ENCODE data around the gene PHF21B. TPM values are rescaled to one million over a fixed set of nuclear protein-coding genes. Genes with fewer than 3 reads are reported as not detected.

The PHF21B gene
- total RNA-seq, 1 donor from 2014 or later: 37.4 TPM

GRCh38 chr22:44942979-44943700 lies 66.7 kb downstream of the PHF21B start:
- TF ChIP-seq, protein P1, sequence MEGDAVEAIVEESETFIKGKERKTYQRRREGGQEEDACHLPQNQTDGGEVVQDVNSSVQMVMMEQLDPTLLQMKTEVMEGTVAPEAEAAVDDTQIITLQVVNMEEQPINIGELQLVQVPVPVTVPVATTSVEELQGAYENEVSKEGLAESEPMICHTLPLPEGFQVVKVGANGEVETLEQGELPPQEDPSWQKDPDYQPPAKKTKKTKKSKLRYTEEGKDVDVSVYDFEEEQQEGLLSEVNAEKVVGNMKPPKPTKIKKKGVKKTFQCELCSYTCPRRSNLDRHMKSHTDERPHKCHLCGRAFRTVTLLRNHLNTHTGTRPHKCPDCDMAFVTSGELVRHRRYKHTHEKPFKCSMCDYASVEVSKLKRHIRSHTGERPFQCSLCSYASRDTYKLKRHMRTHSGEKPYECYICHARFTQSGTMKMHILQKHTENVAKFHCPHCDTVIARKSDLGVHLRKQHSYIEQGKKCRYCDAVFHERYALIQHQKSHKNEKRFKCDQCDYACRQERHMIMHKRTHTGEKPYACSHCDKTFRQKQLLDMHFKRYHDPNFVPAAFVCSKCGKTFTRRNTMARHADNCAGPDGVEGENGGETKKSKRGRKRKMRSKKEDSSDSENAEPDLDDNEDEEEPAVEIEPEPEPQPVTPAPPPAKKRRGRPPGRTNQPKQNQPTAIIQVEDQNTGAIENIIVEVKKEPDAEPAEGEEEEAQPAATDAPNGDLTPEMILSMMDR (IDR thresholded peaks at IDR 0.05; ENCODE audit: unreplicated experiment): no peak
- no peak overlapping the region for H3K27ac Mint-ChIP-seq
- DNase-seq (ENCODE audit: low spot score, unreplicated experiment): no peak
- H3K27me3 Mint-ChIP-seq: no peaks in the 10 kb centered on the region
- H3K4me3 Mint-ChIP-seq (ENCODE audit: low read depth): no peak overlapping the region
- H3K4me1 Mint-ChIP-seq (ENCODE audit: low read depth): no peaks in the 10 kb centered on the region
- H3K9me3 Mint-ChIP-seq (ENCODE audit: low read depth): no peaks in the 10 kb centered on the region
- no peaks in the 10 kb centered on the region for H3K36me3 Mint-ChIP-seq (ENCODE audit: insufficient read depth)

GRCh38 chr22:44942056-44942455 lies 67.7 kb downstream of the PHF21B start:
- Mint-ChIP-seq H3K9me3 (ENCODE audit: low read depth) (no peaks in the 10 kb centered on the region), H3K27me3 (no peaks in the 10 kb centered on the region), H3K4me1 (ENCODE audit: low read depth) (no peaks in the 10 kb centered on the region), H3K36me3 (ENCODE audit: insufficient read depth) (no peaks in the 10 kb centered on the region), H3K4me3 (ENCODE audit: low read depth) (no peak overlapping the region), H3K27ac (no peak overlapping the region)
- no peak for DNase-seq (ENCODE audit: low spot score, unreplicated experiment)
- TF ChIP-seq, protein P1 (IDR thresholded peaks at IDR 0.05; ENCODE audit: unreplicated experiment): no peak

- no peak overlapping the region for H3K4me3 Mint-ChIP-seq (ENCODE audit: low read depth)
Observed at GRCh38 chr22:44941207-44941606, 68.6 kb downstream of the PHF21B start.

GRCh38 chr22:44940130-44940529 lies 69.7 kb downstream of the PHF21B start:
- H3K36me3 Mint-ChIP-seq (ENCODE audit: insufficient read depth): no peaks in the 10 kb centered on the region
- no peaks in the 10 kb centered on the region for H3K4me1 Mint-ChIP-seq (ENCODE audit: low read depth)
- H3K27ac Mint-ChIP-seq: no peak overlapping the region
- DNase-seq (ENCODE audit: low spot score, unreplicated experiment): no peak
- H3K4me3 Mint-ChIP-seq (ENCODE audit: low read depth): no peak overlapping the region
- H3K27me3 Mint-ChIP-seq: no peaks in the 10 kb centered on the region
- TF ChIP-seq, protein P1 (IDR thresholded peaks at IDR 0.05; ENCODE audit: unreplicated experiment): no peak
- H3K9me3 Mint-ChIP-seq (ENCODE audit: low read depth): no peaks in the 10 kb centered on the region

More at GRCh38 chr22:44941207-44941606, 68.6 kb downstream of the PHF21B start:
- H3K27ac Mint-ChIP-seq: no peak overlapping the region
- DNase-seq (ENCODE audit: low spot score, unreplicated experiment): no peak
- no peaks in the 10 kb centered on the region for H3K9me3 Mint-ChIP-seq (ENCODE audit: low read depth)
- no peaks in the 10 kb centered on the region for H3K36me3 Mint-ChIP-seq (ENCODE audit: insufficient read depth)
- no peaks in the 10 kb centered on the region for H3K4me1 Mint-ChIP-seq (ENCODE audit: low read depth)
- no peaks in the 10 kb centered on the region for H3K27me3 Mint-ChIP-seq
- TF ChIP-seq, protein P1 (IDR thresholded peaks at IDR 0.05; ENCODE audit: unreplicated experiment): no peak

DNA sequence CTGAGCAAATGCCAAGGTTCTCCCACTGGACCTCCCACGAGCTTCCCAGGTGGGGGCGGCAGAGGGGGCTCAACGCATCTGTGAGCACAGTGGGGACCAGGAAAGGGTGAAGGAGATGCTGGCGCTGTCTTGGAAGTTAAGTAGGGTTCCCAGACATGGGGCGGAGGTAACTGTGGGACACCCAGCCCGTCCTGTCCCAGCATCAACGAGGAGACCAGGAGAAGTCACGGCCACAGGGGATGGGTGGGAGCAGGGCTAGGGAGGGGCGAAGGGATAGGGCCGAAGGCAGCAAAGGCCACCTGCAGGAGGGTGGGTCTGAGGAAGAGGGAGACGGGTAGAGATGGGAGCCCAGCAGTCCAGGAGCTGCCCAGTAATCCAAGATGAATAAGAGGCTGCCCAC lies 70.4 kb downstream of the PHF21B start:
- Mint-ChIP-seq H3K4me1 (ENCODE audit: low read depth) (no peaks in the 10 kb centered on the region), H3K4me3 (ENCODE audit: low read depth) (no peak overlapping the region), H3K27me3 (no peaks in the 10 kb centered on the region), H3K36me3 (ENCODE audit: insufficient read depth) (no peaks in the 10 kb centered on the region), H3K27ac (no peak overlapping the region), H3K9me3 (ENCODE audit: low read depth) (no peaks in the 10 kb centered on the region)
- TF ChIP-seq, protein P1 (IDR thresholded peaks at IDR 0.05; ENCODE audit: unreplicated experiment): no peak
- DNase-seq (ENCODE audit: low spot score, unreplicated experiment): no peak
